Stimulated activated CD8-positive, alpha-beta memory T cell treated with anti-CD3 and anti-CD28 coated beads, Interleukin-2, amount 100 ng/mL, for 48 hours (primary cell): ENCODE measurements around the gene STAM.
A peak's percentile ranks its signal among the peaks of the same experiment; 100 is the strongest.
"Not testable (repeated sequence)": the region's sequence is repeated elsewhere in the genome, so short reads cannot be mapped to it uniquely, and the experiment has no call there.

Source experiments
- DNase-seq, 2 donors: peaks; one replicate each; pipeline ENCODE4 v3.0.0-alpha.2; 2020; ENCODE audit warnings: low read depth in 2 of 2

Gene STAM

GRCh38 chr10:17643755-17644484, at the start of gene STAM:
Gene STAM (plus strand): TSS chr10:17644151. CDS start chr10:17644340, 189 bp downstream.
- DNase-seq, result peak; percentile 86 to 89

GRCh38 chr10:17597386-17597785, 46.6 kb upstream of the STAM start:
- DNase-seq, result no peak

GRCh38 chr10:17599089-17599488, 44.9 kb upstream of the STAM start:
- DNase-seq, result no peak

- DNase-seq, result no peak
These were observed 38.0 kb upstream of the STAM start for GRCh38 chr10:17605936-17606335.

- DNase-seq, result no peak
These were observed 37.4 kb upstream of the STAM start for GRCh38 chr10:17606547-17607040.

- DNase-seq, result no peak
These were observed 36.9 kb upstream of the STAM start for GRCh38 chr10:17607060-17607459.

- DNase-seq, result no peak
These were observed 36.2 kb upstream of the STAM start for GRCh38 chr10:17607603-17608332.

- DNase-seq, result no peak
These were observed 34.4 kb upstream of the STAM start for GRCh38 chr10:17609523-17610079.

GRCh38 chr10:17616403-17617030, 27.4 kb upstream of the STAM start:
- DNase-seq, result peak; percentile 13 to 28

GRCh38 chr10:17617031-17617911, 26.7 kb upstream of the STAM start, which contains the start of gene HACD1:
Gene HACD1 (minus strand): TSS chr10:17617374. CDS start chr10:17617339, 35 bp downstream.
- DNase-seq, result peak; percentile 50 to 51

- DNase-seq, result no peak
These were observed 21.9 kb upstream of the STAM start for GRCh38 chr10:17622061-17622460.

GRCh38 chr10:17624996-17625395, 19.0 kb upstream of the STAM start:
- no peak for DNase-seq

GRCh38 chr10:17626656-17627055, 17.3 kb upstream of the STAM start:
- no peak for DNase-seq

- not testable (repeated sequence) for DNase-seq
These were observed 11.4 kb upstream of the STAM start for GRCh38 chr10:17632590-17632989.

- no peak for DNase-seq
These were observed 10.6 kb upstream of the STAM start for GRCh38 chr10:17633353-17633752.

GRCh38 chr10:17637869-17638268, 6.1 kb upstream of the STAM start:
- no peak for DNase-seq

- no peak for DNase-seq
These were observed 3.6 kb upstream of the STAM start for GRCh38 chr10:17640331-17640816.

GRCh38 chr10:17643339-17643754, 604 bp upstream of the STAM start:
- DNase-seq, result peak in 1 of 2 donors; percentile 7

GRCh38 chr10:17644485-17644943, 563 bp downstream of the STAM start:
- no peak for DNase-seq

- no peak for DNase-seq
These were observed 1.8 kb downstream of the STAM start for GRCh38 chr10:17645621-17646345.
